K562 (cell line): ENCODE results near the gene PRPSAP2. TPM values are rescaled to one million over a fixed set of nuclear protein-coding genes. Genes with fewer than 3 reads are reported as not detected.

Experiments used
- ATAC-seq: fragments of 200-7000 bp; cut with Tn5 transposase; 3 replicates; pipeline ENCODE4 v1.9.1; 2020; ENCODE audit warnings: moderate library complexity
- BruUV-seq: library from RNA; stranded (reverse); fragments of 400-500 nt; replicated peaks from 2 replicates; lab custom pipeline; 2021; lab: Mats Ljungman, UMichigan
- CTCF ChIA-PET: fragments of 300-600 bp; formaldehyde crosslinking; extraction: SDS; loops from one replicate; lab custom pipeline; 2021; ENCODE audit warnings: low intra/inter-chr PET ratio; lab: Yijun Ruan, JAX
- POLR2A ChIA-PET: fragments of 300-600, 350-650 bp; sonication (Branson Sonifier 250); formaldehyde crosslinking; extraction: SDS; loops from one replicate; lab custom pipeline; 2021; ENCODE audit warnings: antibody characterized with exemption, inconsistent platforms; lab: Yijun Ruan, JAX
- DNase-seq, 4 experiments: peaks; one replicate each; pipeline versions ENCODE4 v3.0.0 to v3.0.0-alpha.2; 2011 to 2018; ENCODE audit warnings: low spot score in 3 of 4, mixed read lengths in 3 of 4; ENCODE audit errors: extremely low read depth in 1 of 4
- FAIRE-seq: peaks from 2 replicates; lab custom pipeline; 2011; peaks lifted over from hg19 to GRCh38; lab: Jason Lieb, UNC
- H2AFZ ChIP-seq: 2 replicates; pipeline ENCODE4 v1.6.0; 2011; ENCODE audit warnings: low read depth, low read length, control low read depth, inconsistent platforms
- H3K27ac ChIP-seq: fragments of 200-600 bp; 3 replicates; pipeline ENCODE4 v1.8.0; 2011; ENCODE audit warnings: low read depth, mild to moderate bottlenecking, control low read depth, inconsistent platforms, low read length, moderate library complexity, mixed read lengths; ENCODE audit errors: extremely low read depth
- H3K27me3 ChIP-seq, 2 experiments: fragments of 300-600 bp in 1 of 2; 2 replicates in 1 of 2; 3 replicates in 1 of 2; pipeline versions ENCODE4 v1.6.0 to v1.8.0; 2011; ENCODE audit warnings: inconsistent platforms in 2 of 2, low read length in 2 of 2, mild to moderate bottlenecking in 1 of 2, mixed read lengths in 1 of 2, moderate library complexity in 1 of 2; ENCODE audit not compliant: control insufficient read depth in 2 of 2, insufficient read depth in 2 of 2
- H3K36me3 ChIP-seq: fragments of 300-600 bp; 3 replicates; pipeline ENCODE4 v1.8.0; 2011; ENCODE audit warnings: mild to moderate bottlenecking, low read length, inconsistent platforms; ENCODE audit not compliant: control insufficient read depth, insufficient read depth
- H3K4me1 ChIP-seq, 2 experiments: fragments of 200-600 bp in 1 of 2; replicated peaks in 1 of 2; 2 replicates in 1 of 2; 3 replicates in 1 of 2; pipeline versions ENCODE4 v1.5.1 to v1.8.0; 2011; ENCODE audit warnings: inconsistent platforms in 2 of 2, low read length in 2 of 2, mild to moderate bottlenecking in 1 of 2, mixed read lengths in 1 of 2, moderate library complexity in 1 of 2; ENCODE audit not compliant: control insufficient read depth in 2 of 2, insufficient read depth in 2 of 2
- H3K4me2 ChIP-seq: 2 replicates; pipeline ENCODE4 v1.6.1; 2011; ENCODE audit warnings: low read length, control low read depth, inconsistent platforms, mixed read lengths; ENCODE audit not compliant: insufficient read depth
- H3K4me3 ChIP-seq: fragments of 200-600 bp; sonication (generic), shearing (Covaris generic); 2 replicates; pipeline ENCODE4 v1.5.1; 2016; ENCODE audit warnings: control low read depth, inconsistent platforms
- H3K79me2 ChIP-seq: fragments of 200-600 bp; 3 replicates; pipeline ENCODE4 v1.8.0; 2011; ENCODE audit warnings: low read length, inconsistent platforms; ENCODE audit not compliant: control insufficient read depth, insufficient read depth
- H3K9ac ChIP-seq, 2 experiments: 2 replicates each; pipeline versions ENCODE4 v1.6.0 to v1.6.1; 2011; ENCODE audit warnings: low read depth in 2 of 2, low read length in 2 of 2, control low read depth in 1 of 2, inconsistent platforms in 1 of 2, mild to moderate bottlenecking in 1 of 2, mixed read lengths in 1 of 2; ENCODE audit not compliant: insufficient read depth in 1 of 2
- H3K9me1 ChIP-seq: one replicate; pipeline ENCODE4 v1.6.0; 2011; ENCODE audit warnings: inconsistent platforms, mild to moderate bottlenecking, low read length, moderate library complexity; ENCODE audit not compliant: control insufficient read depth, insufficient read depth
- H3K9me3 ChIP-seq: replicated peaks from 2 replicates; pipeline ENCODE4 v1.5.1; 2011; ENCODE audit warnings: low read depth, low read length, inconsistent platforms; ENCODE audit not compliant: control insufficient read depth, insufficient read depth
- H4K20me1 ChIP-seq: replicated peaks from 2 replicates; pipeline ENCODE4 v1.6.1; 2011; ENCODE audit warnings: low read length, inconsistent platforms, mixed read lengths; ENCODE audit not compliant: control insufficient read depth, insufficient read depth
- ARID3A ChIP-seq: IDR thresholded peaks from 2 replicates; pipeline ENCODE4 v1.6.1; 2012; ENCODE audit warnings: low read depth, low read length, improper control_type of control experiment, borderline replicate concordance
- PHF8 ChIP-seq: fragments of 200-600 bp; sonication (generic); IDR thresholded peaks from 2 replicates; pipeline ENCODE4 v1.6.1; 2012; ENCODE audit warnings: mixed run types, mild to moderate bottlenecking, inconsistent platforms, low read length, moderate library complexity, borderline replicate concordance
- RAD21 ChIP-seq, 2 experiments: fragments of 250-450 bp in 1 of 2; fragments of 450-650 bp in 1 of 2; sonication (Bioruptor Pico) in 1 of 2; formaldehyde crosslinking in 1 of 2; IDR thresholded peaks in 1 of 2; conservative IDR thresholded peaks in 1 of 2; 2 replicates each; pipeline versions ENCODE4 v1.4.0 to v1.8.0; 2020 to 2022; ENCODE audit warnings: mild to moderate bottlenecking in 2 of 2, moderate library complexity in 1 of 2
- TOE1 ChIP-seq, 2 experiments: fragments of 450-650 bp in 1 of 2; sonication (generic) in 1 of 2; formaldehyde crosslinking in 1 of 2; IDR thresholded peaks; 2 replicates each; pipeline versions ENCODE4 v1.7.1 to v1.8.0; 2016 to 2022; ENCODE audit warnings: borderline replicate concordance in 2 of 2, mild to moderate bottlenecking in 2 of 2, antibody characterized with exemption in 1 of 2, inconsistent platforms in 1 of 2, low read depth in 1 of 2, missing genetic modification reagents in 1 of 2, moderate library complexity in 1 of 2
- ZNF174 ChIP-seq: fragments of 250-450 bp; sonication (Bioruptor Pico); IDR thresholded peaks from 2 replicates; pipeline ENCODE4 v1.4.0; 2020; ENCODE audit warnings: mild to moderate bottlenecking
- ZNF592 ChIP-seq: fragments of 450-650 bp; IDR thresholded peaks from 2 replicates; pipeline ENCODE4 v1.6.1; 2017; ENCODE audit warnings: antibody characterized with exemption, mild to moderate bottlenecking
- WGBS: fragments of 100-300 bp; shearing (Covaris generic); methylation state at CpG from one replicate; pipeline ENCODE4 v1.1.6; 2016; ENCODE audit warnings: low coverage, mixed read lengths; ENCODE audit not compliant: insufficient coverage; ENCODE audit errors: missing lambda C conversion rate; 5-methylcytosine and 5-hydroxymethylcytosine counted together
- in situ Hi-C: fragments of 300-500 bp; cut with MboI; formaldehyde crosslinking; loops from 4 replicates; pipeline ENCODE4 v1.15.0; 2018; ENCODE audit warnings: inconsistent platforms, mixed read lengths
- intact Hi-C: fragments of 100-400 bp; cut with micrococcal nuclease; formaldehyde crosslinking; loops from 2 replicates; pipeline ENCODE4 v1.14.2; 2022
- polyA plus RNA-seq, 8 experiments: library from polyadenylated mRNA; depleted of rRNA in 4 of 8; stranded (reverse) in 5 of 8; unstranded in 3 of 8; fragments of >200 nt; fragmentation: Nextera tagmentation in 2 of 8; fragmentation: Illumina TruSeq in 1 of 8; extraction: Ambion mirVana in 2 of 8; extraction: Trizol in 1 of 8; gene quantifications; 2 replicates each; pipeline versions ENCODE4 v1.2.1 to v1.2.3, GENCODE V29; 2011 to 2014; ENCODE audit warnings: inconsistent platforms in 1 of 8, missing spikeins in 1 of 8
- total RNA-seq, 7 experiments: library from RNA; depleted of rRNA in 6 of 7; stranded (reverse); fragments of >200 nt in 6 of 7; fragmentation: Illumina TruSeq in 2 of 7; extraction: Trizol in 2 of 7; gene quantifications; 2 replicates each; pipeline versions ENCODE4 v1.2.1 to v1.2.3, GENCODE V29; 2011 to 2021; ENCODE audit warnings: low replicate concordance in 1 of 7

The PRPSAP2 gene
- total and polyA plus RNA-seq, 9 of the 15 experiments (the other 6 are each of a cell fraction or from before 2014, with no cell fraction given), result 15.5 to 56.7 (median 35.7) TPM

- Histone ChIP-seq H3K9ac (no peak overlapping the region; a peak in 1 of 4 replicates), H3K27me3 (no peaks in the 10 kb centered on the region), H3K36me3 (no peaks in the 10 kb centered on the region), H3K9me3 (no peaks in the 10 kb centered on the region), H2AFZ (no peak overlapping the region), H3K27ac (no peak overlapping the region), H3K9me1 (no peaks in the 10 kb centered on the region), H3K4me1 (peaks cover 0 to 28% of the 10 kb centered on the region in 2 experiments; a peak in 2 of 5 replicates), H3K79me2 (no peaks in the 10 kb centered on the region), H3K4me2 (no peak overlapping the region), H3K4me3 (no peak overlapping the region), H4K20me1 (no peaks in the 10 kb centered on the region)
- ChIA-PET CTCF (no interaction called here), POLR2A (no interaction called here)
- in situ Hi-C loops (no loop called here), intact Hi-C loops (no loop called here)
- 58% methylated on average over 7 of the region's 15 CpGs for WGBS
- TF ChIP-seq PHF8, result no peak
- BruUV-seq, result no TSS peak
- FAIRE-seq (no peak), ATAC-seq (no peak), DNase-seq (no peak)
These were observed 102.3 kb downstream of the PRPSAP2 start for GRCh38 chr17:18960241-18960665.

- no peaks in the 10 kb centered on the region for H3K79me2 ChIP-seq
- H3K9me1 ChIP-seq, result no peaks in the 10 kb centered on the region
- no peaks in the 10 kb centered on the region for H4K20me1 ChIP-seq
- H3K36me3 ChIP-seq, result no peaks in the 10 kb centered on the region
- POLR2A ChIA-PET, result interaction anchor here (0.6 to 0.9 kb wide), 4 partner anchors 8 to 40 kb away, joined by 3 to 4 read pairs (median 4); no protein-coding TSS in a partner anchor
- CTCF ChIA-PET, result no interaction called here
- no TSS peak for BruUV-seq
- peak; percentile 78 to 83 (median 82) for DNase-seq
- H3K4me2 ChIP-seq, result no peak overlapping the region
- peak; percentile 71 for FAIRE-seq
- H3K4me1 ChIP-seq, result peaks cover 0 to 28% of the 10 kb centered on the region in 2 experiments; a peak in 2 of 5 replicates
- intact Hi-C loops, result no loop called here
- H3K27ac ChIP-seq, result no peak overlapping the region
- no peaks in the 10 kb centered on the region for H3K27me3 ChIP-seq
- in situ Hi-C loops, result no loop called here
- no peaks in the 10 kb centered on the region for H3K9me3 ChIP-seq
- H2AFZ ChIP-seq, result 0 out of 2 replicates have a peak overlapping the region, but pooled peaks have one; percentile 59
- no peak overlapping the region for H3K4me3 ChIP-seq
- peak; percentile 99 for ATAC-seq
- H3K9ac ChIP-seq, result peak overlapping the region in 1 of 2 experiments; percentile 65; a peak in 2 of 4 replicates
- 24% methylated on average over 11 of the region's 17 CpGs for WGBS
- TF ChIP-seq ZNF592, result no peak
- no peak for TF ChIP-seq TOE1 (IDR thresholded peaks at IDR 0.05; ENCODE audit: borderline replicate concordance)
- no peak for TF ChIP-seq TOE1 (CRISPR knock-in tag; IDR thresholded peaks at IDR 0.05; ENCODE audit: borderline replicate concordance, low read depth)
- TF ChIP-seq ARID3A, result no peak
- TF ChIP-seq ZNF174 (CRISPR knock-in tag), result no peak
- peak; percentile 78 to 90 for TF ChIP-seq RAD21 (CRISPR knock-in tag; conservative IDR thresholded peaks at IDR 0.05 in 1 of 2, IDR thresholded peaks at IDR 0.05 in 1 of 2)
These were observed 103.0 kb downstream of the PRPSAP2 start for GRCh38 chr17:18960803-18961511.
